ENCODE results near the gene SFMBT1.

GRCh38 chr3:52931889-52932288, 114.0 kb downstream of the SFMBT1 start:
- TF ChIP-seq CTCF (IDR thresholded peaks at IDR 0.05) = no peak
- TF ChIP-seq POLR2A (IDR thresholded peaks at IDR 0.05) = no peak
